ENCODE measurements around the gene STPG3. TPM values are rescaled to one million over a fixed set of nuclear protein-coding genes. Genes with fewer than 3 reads are reported as not detected.
"Not testable (repeated sequence)": the region's sequence is repeated elsewhere in the genome, so short reads cannot be mapped to it uniquely, and the experiment has no call there.

The STPG3 gene
- total and polyA plus RNA-seq, 7 donors, result 0.08 TPM; not detected in 6

- TF ChIP-seq, protein P1, sequence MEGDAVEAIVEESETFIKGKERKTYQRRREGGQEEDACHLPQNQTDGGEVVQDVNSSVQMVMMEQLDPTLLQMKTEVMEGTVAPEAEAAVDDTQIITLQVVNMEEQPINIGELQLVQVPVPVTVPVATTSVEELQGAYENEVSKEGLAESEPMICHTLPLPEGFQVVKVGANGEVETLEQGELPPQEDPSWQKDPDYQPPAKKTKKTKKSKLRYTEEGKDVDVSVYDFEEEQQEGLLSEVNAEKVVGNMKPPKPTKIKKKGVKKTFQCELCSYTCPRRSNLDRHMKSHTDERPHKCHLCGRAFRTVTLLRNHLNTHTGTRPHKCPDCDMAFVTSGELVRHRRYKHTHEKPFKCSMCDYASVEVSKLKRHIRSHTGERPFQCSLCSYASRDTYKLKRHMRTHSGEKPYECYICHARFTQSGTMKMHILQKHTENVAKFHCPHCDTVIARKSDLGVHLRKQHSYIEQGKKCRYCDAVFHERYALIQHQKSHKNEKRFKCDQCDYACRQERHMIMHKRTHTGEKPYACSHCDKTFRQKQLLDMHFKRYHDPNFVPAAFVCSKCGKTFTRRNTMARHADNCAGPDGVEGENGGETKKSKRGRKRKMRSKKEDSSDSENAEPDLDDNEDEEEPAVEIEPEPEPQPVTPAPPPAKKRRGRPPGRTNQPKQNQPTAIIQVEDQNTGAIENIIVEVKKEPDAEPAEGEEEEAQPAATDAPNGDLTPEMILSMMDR (IDR thresholded peaks at IDR 0.05), result no peak
- 2% methylated on average over 45 to 51 of the region's 51 CpGs for WGBS, 3 donors
- H3K9me3 ChIP-seq, result no peaks in the 10 kb centered on the region
- intact Hi-C loops (cut with DNase I), result no loop called here
- peak; percentile 10 to 48 (median 38) for ATAC-seq
- H3K27me3 ChIP-seq (ENCODE audit: insufficient read depth in 3 of 3, low read length in 2 of 3), result no peaks in the 10 kb centered on the region
- H3K36me3 ChIP-seq (ENCODE audit: insufficient read depth in 1 of 2, low read depth in 1 of 2), result peaks cover 0 to 35% of the 10 kb centered on the region in 2 donors
- peak overlapping the region; percentile 98 for H3K4me3 ChIP-seq
- peak in 1 of 2 donors; percentile 60 for DNase-seq
- peak overlapping the region; percentile 80 for H3K27ac ChIP-seq
- H3K4me1 ChIP-seq, result peaks cover 14% of the 10 kb centered on the region
Measured at GRCh38 chr9:137255448-137256114, 4.5 kb downstream of the STPG3 start.

- TF ChIP-seq, protein P1 (IDR thresholded peaks at IDR 0.05), result no peak
- H3K27ac ChIP-seq, result no peak overlapping the region
- no peaks in the 10 kb centered on the region for H3K27me3 ChIP-seq (ENCODE audit: insufficient read depth in 3 of 3, low read length in 2 of 3)
- no peak for DNase-seq
- intact Hi-C loops (cut with DNase I), result no loop called here
- no peaks in the 10 kb centered on the region for H3K9me3 ChIP-seq
- H3K4me3 ChIP-seq, result peak overlapping the region; percentile 98
- WGBS, 3 donors, result 77 to 82% (median 78%) methylated on average over 15 of the region's 15 CpGs
- H3K36me3 ChIP-seq (ENCODE audit: insufficient read depth in 1 of 2, low read depth in 1 of 2), result peaks cover 0 to 35% of the 10 kb centered on the region in 2 donors
- ATAC-seq, result no peak
- peaks cover 14% of the 10 kb centered on the region for H3K4me1 ChIP-seq
Measured at GRCh38 chr9:137256362-137256761, 5.3 kb downstream of the STPG3 start.

DNA sequence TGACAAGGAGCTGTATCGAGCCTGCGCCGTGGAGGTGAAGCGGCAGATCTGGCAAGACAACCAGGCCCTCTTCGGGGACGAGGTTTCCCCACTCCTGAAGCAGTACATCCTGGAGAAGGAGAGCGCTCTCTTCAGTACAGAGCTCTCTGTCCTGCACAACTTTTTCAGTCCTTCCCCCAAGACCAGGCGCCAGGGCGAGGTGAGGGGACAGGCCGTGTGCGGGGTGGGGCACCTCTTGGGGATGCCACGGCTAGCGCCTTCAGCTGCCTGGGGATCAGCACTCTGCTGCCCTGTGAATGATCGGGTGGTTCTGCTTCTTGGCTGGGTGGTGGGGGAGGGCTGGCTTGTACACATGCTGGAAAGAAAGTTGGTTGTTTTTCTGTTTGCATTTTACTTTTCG, 5.8 kb downstream of the STPG3 start:
- WGBS, 3 donors, result 88 to 92% (median 90%) methylated on average over 15 of the region's 15 CpGs
- intact Hi-C loops (cut with DNase I), result no loop called here
- no peaks in the 10 kb centered on the region for H3K9me3 ChIP-seq
- H3K4me3 ChIP-seq, result peak overlapping the region; percentile 98
- peaks cover 0 to 35% of the 10 kb centered on the region in 2 donors for H3K36me3 ChIP-seq (ENCODE audit: insufficient read depth in 1 of 2, low read depth in 1 of 2)
- H3K4me1 ChIP-seq, result peaks cover 14% of the 10 kb centered on the region
- H3K27ac ChIP-seq, result no peak overlapping the region
- no peak for DNase-seq
- no peak for ATAC-seq
- H3K27me3 ChIP-seq (ENCODE audit: insufficient read depth in 3 of 3, low read length in 2 of 3), result no peaks in the 10 kb centered on the region
- TF ChIP-seq, protein P1 (IDR thresholded peaks at IDR 0.05), result no peak

DNA sequence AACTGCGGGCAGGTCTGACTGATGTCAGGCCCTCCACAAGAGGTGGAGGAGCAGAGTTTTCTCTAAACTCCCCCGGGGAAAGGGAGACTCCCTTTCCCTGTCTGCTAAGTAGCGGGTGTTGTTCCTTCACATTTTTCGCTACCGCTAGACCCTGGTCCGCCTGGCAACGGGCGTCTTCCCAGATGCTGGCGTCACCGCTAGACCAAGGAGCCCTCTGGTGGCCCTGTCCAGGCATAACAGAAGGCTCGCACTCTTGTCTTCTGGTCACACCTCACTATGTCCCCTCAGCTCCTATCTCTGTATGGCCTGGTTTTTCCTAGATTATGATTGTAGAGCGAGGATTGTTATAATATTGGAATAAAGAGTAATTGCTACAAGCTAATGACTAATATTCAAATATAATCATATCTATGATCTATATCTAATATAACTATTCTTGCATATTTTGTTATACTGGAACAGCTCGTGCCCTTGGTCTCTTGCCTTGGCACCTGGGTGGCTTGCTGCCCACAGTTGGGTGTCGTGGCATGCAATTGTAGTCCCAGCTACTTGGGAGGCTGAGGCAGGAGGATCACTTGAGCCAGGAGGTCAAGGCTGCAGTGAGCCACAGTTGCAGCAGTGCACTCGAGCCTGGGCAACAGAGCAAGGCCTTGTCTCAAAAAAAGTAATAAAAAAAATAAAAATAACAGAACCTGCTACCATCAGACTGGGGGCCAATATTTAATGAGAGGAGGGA, 11.3 kb downstream of the STPG3 start:
- ATAC-seq, result peak in 2 of 4 donors; percentile 2 to 68

More for the DNA sequence above, 11.3 kb downstream of the STPG3 start:
- H3K4me3 ChIP-seq; H3K27ac ChIP-seq; H3K4me1 ChIP-seq; H3K9me3 ChIP-seq; intact Hi-C loops (cut with DNase I); H3K27me3 ChIP-seq (ENCODE audit: insufficient read depth in 3 of 3, low read length in 2 of 3): not testable (repeated sequence)
- TF ChIP-seq, protein P1 (IDR thresholded peaks at IDR 0.05), result peak; percentile 53
- H3K36me3 ChIP-seq (ENCODE audit: insufficient read depth in 1 of 2, low read depth in 1 of 2), result peaks cover 4 to 62% of the 10 kb centered on the region in 2 donors
- 29 to 34% (median 31%) methylated on average over 14 to 15 of the region's 15 CpGs for WGBS, 3 donors
- DNase-seq, result peak; percentile 34 to 69
